ENCODE data around the gene ZNF709.

DNA sequence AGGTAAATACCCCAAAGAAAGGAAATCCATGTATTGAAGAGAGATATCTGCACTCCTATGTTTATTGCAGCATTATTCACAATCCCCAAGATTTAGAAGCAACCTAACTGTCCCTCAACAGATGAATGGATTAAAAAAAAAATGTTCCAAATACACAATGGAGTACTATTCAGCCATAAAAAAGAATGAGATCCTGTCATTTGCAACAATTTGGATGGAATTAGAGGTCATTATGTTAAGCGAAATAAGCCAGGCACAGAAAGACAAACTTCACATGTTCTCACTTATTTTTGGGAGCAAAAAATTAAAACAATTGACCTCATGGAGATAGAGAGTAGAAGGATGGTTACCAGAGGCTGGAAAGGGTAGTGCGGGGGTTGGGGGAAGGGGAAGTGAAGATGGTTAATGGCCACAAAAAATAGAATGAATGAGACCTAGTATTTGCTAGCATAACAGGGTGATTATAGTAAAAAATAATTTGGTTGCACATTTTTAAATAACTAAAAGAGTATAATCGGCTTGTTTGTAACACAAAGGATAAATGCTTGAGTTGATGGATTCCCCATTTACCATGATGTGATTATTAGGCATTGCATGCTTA lies 9.7 kb upstream of the ZNF709 start:
- no peak for TF ChIP-seq POLR2A (IDR thresholded peaks at IDR 0.05)
- TF ChIP-seq, protein P1, sequence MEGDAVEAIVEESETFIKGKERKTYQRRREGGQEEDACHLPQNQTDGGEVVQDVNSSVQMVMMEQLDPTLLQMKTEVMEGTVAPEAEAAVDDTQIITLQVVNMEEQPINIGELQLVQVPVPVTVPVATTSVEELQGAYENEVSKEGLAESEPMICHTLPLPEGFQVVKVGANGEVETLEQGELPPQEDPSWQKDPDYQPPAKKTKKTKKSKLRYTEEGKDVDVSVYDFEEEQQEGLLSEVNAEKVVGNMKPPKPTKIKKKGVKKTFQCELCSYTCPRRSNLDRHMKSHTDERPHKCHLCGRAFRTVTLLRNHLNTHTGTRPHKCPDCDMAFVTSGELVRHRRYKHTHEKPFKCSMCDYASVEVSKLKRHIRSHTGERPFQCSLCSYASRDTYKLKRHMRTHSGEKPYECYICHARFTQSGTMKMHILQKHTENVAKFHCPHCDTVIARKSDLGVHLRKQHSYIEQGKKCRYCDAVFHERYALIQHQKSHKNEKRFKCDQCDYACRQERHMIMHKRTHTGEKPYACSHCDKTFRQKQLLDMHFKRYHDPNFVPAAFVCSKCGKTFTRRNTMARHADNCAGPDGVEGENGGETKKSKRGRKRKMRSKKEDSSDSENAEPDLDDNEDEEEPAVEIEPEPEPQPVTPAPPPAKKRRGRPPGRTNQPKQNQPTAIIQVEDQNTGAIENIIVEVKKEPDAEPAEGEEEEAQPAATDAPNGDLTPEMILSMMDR (IDR thresholded peaks at IDR 0.05): no peak

Measured in testis (tissue), 2 donors.